Thymus (tissue), 11 donors: ENCODE measurements around the gene CLRN1. TPM values are rescaled to one million over a fixed set of nuclear protein-coding genes. Genes with fewer than 3 reads are reported as not detected.
"Not testable (repeated sequence)": the region's sequence is repeated elsewhere in the genome, so short reads cannot be mapped to it uniquely, and the experiment has no call there.

Experiments used
- DNase-seq, 9 donors: peaks; one replicate each; pipeline ENCODE4 v3.0.0-alpha.2; 2013; ENCODE audit warnings: low spot score in 9 of 9, low read depth in 6 of 9, missing footprints in 1 of 9
- H3K27ac ChIP-seq, 2 donors: one replicate each; pipeline ENCODE4 v1.5.1; 2013; ENCODE audit warnings: control low read depth in 1 of 2, low read depth in 1 of 2, low read length in 1 of 2, mild to moderate bottlenecking in 1 of 2, moderate library complexity in 1 of 2
- H3K27me3 ChIP-seq, 2 donors: one replicate each; pipeline ENCODE4 v1.5.1; 2013; ENCODE audit warnings: low read length in 1 of 2; ENCODE audit not compliant: control insufficient read depth in 2 of 2, insufficient read depth in 1 of 2
- H3K36me3 ChIP-seq, 2 donors: one replicate each; pipeline ENCODE4 v1.5.1; 2013; ENCODE audit warnings: low read length in 1 of 2, mild to moderate bottlenecking in 1 of 2, moderate library complexity in 1 of 2; ENCODE audit not compliant: control insufficient read depth in 2 of 2, insufficient read depth in 2 of 2
- H3K4me1 ChIP-seq, 2 donors: one replicate each; pipeline ENCODE4 v1.5.1; 2013; ENCODE audit warnings: low read length in 2 of 2; ENCODE audit not compliant: control insufficient read depth in 2 of 2, insufficient read depth in 2 of 2
- H3K4me3 ChIP-seq, 2 donors: one replicate each; pipeline ENCODE4 v1.5.1; 2013; ENCODE audit warnings: low read length in 2 of 2, control low read depth in 1 of 2, mild to moderate bottlenecking in 1 of 2
- H3K9me3 ChIP-seq, 2 donors: one replicate each; pipeline ENCODE4 v1.5.1; 2013; ENCODE audit warnings: low read length in 1 of 2, mild to moderate bottlenecking in 1 of 2; ENCODE audit not compliant: control insufficient read depth in 2 of 2, insufficient read depth in 1 of 2
- WGBS: extraction: QIAGEN DNeasy Blood & Tissue Kit; methylation state at CpG from one replicate; pipeline ENCODE4 v1.1.7; 2013; 5-methylcytosine and 5-hydroxymethylcytosine counted together
- polyA plus RNA-seq: library from polyadenylated mRNA; stranded (reverse); fragments of 200-250 nt; gene quantifications from one replicate; pipeline ENCODE4 v1.2.3, GENCODE V29; 2013
- total RNA-seq: library from RNA; stranded (reverse); fragments of 120-200 nt; gene quantifications from one replicate; pipeline ENCODE4 v1.2.4, GENCODE V29; 2013
- donor health status: healthy.

Gene CLRN1
- total and polyA plus RNA-seq, 2 donors: under 0.01 TPM

- DNase-seq: no peak
- H3K27me3 ChIP-seq: no peaks in the 10 kb centered on the region
Measured at GRCh38 chr3:151008699-151009098, 36.2 kb upstream of the CLRN1 start.

GRCh38 chr3:151003768-151004134, 31.2 kb upstream of the CLRN1 start:
- Histone ChIP-seq H3K27ac (no peak overlapping the region), H3K4me3 (no peak overlapping the region), H3K9me3 (no peaks in the 10 kb centered on the region), H3K27me3 (no peaks in the 10 kb centered on the region), H3K4me1 (no peaks in the 10 kb centered on the region), H3K36me3 (no peaks in the 10 kb centered on the region)
- 91% methylated on average over 2 of the region's 2 CpGs for WGBS
- no peak for DNase-seq

More at GRCh38 chr3:151008699-151009098, 36.2 kb upstream of the CLRN1 start:
- Histone ChIP-seq H3K36me3 (no peaks in the 10 kb centered on the region), H3K4me3 (no peak overlapping the region), H3K9me3 (no peaks in the 10 kb centered on the region), H3K4me1 (no peaks in the 10 kb centered on the region), H3K27ac (no peak overlapping the region)
- WGBS: 89% methylated on average over 2 of the region's 2 CpGs

GRCh38 chr3:151003029-151003767, 30.7 kb upstream of the CLRN1 start:
- Histone ChIP-seq H3K27me3 (no peaks in the 10 kb centered on the region), H3K9me3 (no peaks in the 10 kb centered on the region), H3K4me3 (no peak overlapping the region), H3K36me3 (no peaks in the 10 kb centered on the region), H3K27ac (no peak overlapping the region), H3K4me1 (no peaks in the 10 kb centered on the region)
- WGBS: 80% methylated on average over 6 of the region's 6 CpGs
- DNase-seq: no peak

- Histone ChIP-seq H3K4me3 (no peak overlapping the region), H3K27ac (no peak overlapping the region), H3K9me3 (no peaks in the 10 kb centered on the region), H3K27me3 (no peaks in the 10 kb centered on the region), H3K4me1 (no peaks in the 10 kb centered on the region), H3K36me3 (no peaks in the 10 kb centered on the region)
- WGBS: 96% methylated on average over 5 of the region's 5 CpGs
- DNase-seq: no peak
Measured at GRCh38 chr3:151002003-151002981, 29.8 kb upstream of the CLRN1 start.

GRCh38 chr3:150998996-150999395, 26.5 kb upstream of the CLRN1 start:
- Histone ChIP-seq H3K4me1 (no peaks in the 10 kb centered on the region), H3K27me3 (no peaks in the 10 kb centered on the region), H3K36me3 (no peaks in the 10 kb centered on the region), H3K4me3 (no peak overlapping the region), H3K9me3 (no peaks in the 10 kb centered on the region), H3K27ac (no peak overlapping the region)
- WGBS: 92% methylated on average over 5 of the region's 5 CpGs
- no peak for DNase-seq

GRCh38 chr3:150996731-150997130, 24.2 kb upstream of the CLRN1 start:
- H3K4me1 ChIP-seq: no peaks in the 10 kb centered on the region
- DNase-seq: no peak
- no peaks in the 10 kb centered on the region for H3K27me3 ChIP-seq
- H3K27ac ChIP-seq: no peak overlapping the region
- H3K4me3 ChIP-seq: no peak overlapping the region
- H3K9me3 ChIP-seq: no peaks in the 10 kb centered on the region
- no peaks in the 10 kb centered on the region for H3K36me3 ChIP-seq

- no peak overlapping the region for H3K4me3 ChIP-seq
- no peaks in the 10 kb centered on the region for H3K36me3 ChIP-seq
- H3K9me3 ChIP-seq: no peaks in the 10 kb centered on the region
- H3K27me3 ChIP-seq: no peaks in the 10 kb centered on the region
- no peak for DNase-seq
- no peaks in the 10 kb centered on the region for H3K4me1 ChIP-seq
- no peak overlapping the region for H3K27ac ChIP-seq
Measured at GRCh38 chr3:150995510-150995909, 23.0 kb upstream of the CLRN1 start.

GRCh38 chr3:150989208-150989607, 16.7 kb upstream of the CLRN1 start:
- H3K9me3 ChIP-seq: no peaks in the 10 kb centered on the region
- H3K4me1 ChIP-seq: no peaks in the 10 kb centered on the region
- WGBS: 96% methylated on average over 2 of the region's 2 CpGs
- no peak overlapping the region for H3K27ac ChIP-seq
- H3K27me3 ChIP-seq: no peaks in the 10 kb centered on the region
- no peak overlapping the region for H3K4me3 ChIP-seq
- no peaks in the 10 kb centered on the region for H3K36me3 ChIP-seq
- no peak for DNase-seq

- 96% methylated on average over 1 of the region's 1 CpG for WGBS
- not testable (repeated sequence) for H3K9me3 ChIP-seq, DNase-seq, H3K4me3 ChIP-seq, H3K36me3 ChIP-seq, H3K27me3 ChIP-seq, H3K27ac ChIP-seq, H3K4me1 ChIP-seq
Measured at GRCh38 chr3:150988395-150988794, 15.9 kb upstream of the CLRN1 start.
